Brain microvascular endothelial cell (primary cell): ENCODE results near the gene YEATS4.

Source experiments
- DNase-seq: peaks from one replicate; pipeline ENCODE4 v3.0.0-alpha.2; 2020
- H3K27ac ChIP-seq: fragments of 250-450 bp; sonication (Bioruptor Pico); 2 replicates; pipeline ENCODE4 v1.5.1; 2020; ENCODE audit warnings: mild to moderate bottlenecking, moderate library complexity
- H3K27me3 ChIP-seq: fragments of 250-450 bp; sonication (Bioruptor Pico); replicated peaks from 2 replicates; pipeline ENCODE4 v1.5.1; 2020; ENCODE audit warnings: mild to moderate bottlenecking
- H3K36me3 ChIP-seq: fragments of 250-450 bp; sonication (Bioruptor Pico); replicated peaks from 2 replicates; pipeline ENCODE4 v1.5.1; 2020; ENCODE audit warnings: mild to moderate bottlenecking
- H3K4me3 ChIP-seq: 2 replicates; pipeline ENCODE4 v1.5.1; 2011; ENCODE audit warnings: low read depth, mild to moderate bottlenecking, control low read depth, low read length, moderate library complexity
- in situ Hi-C: cut with HindIII; loops from 2 replicates; pipeline ENCODE4 v1.10.0; 2017; ENCODE audit warnings: low sequenced_read_pairs, low pct_ligation_motif_present
- TF ChIP-seq, protein P1 (sequence below): IDR thresholded peaks from 2 replicates; pipeline ENCODE4 v1.5.1; 2011; ENCODE audit warnings: low read depth, mild to moderate bottlenecking, moderate library complexity, low read length, control low read depth, inconsistent platforms; ENCODE audit errors: missing control alignments

The YEATS4 gene

DNA sequence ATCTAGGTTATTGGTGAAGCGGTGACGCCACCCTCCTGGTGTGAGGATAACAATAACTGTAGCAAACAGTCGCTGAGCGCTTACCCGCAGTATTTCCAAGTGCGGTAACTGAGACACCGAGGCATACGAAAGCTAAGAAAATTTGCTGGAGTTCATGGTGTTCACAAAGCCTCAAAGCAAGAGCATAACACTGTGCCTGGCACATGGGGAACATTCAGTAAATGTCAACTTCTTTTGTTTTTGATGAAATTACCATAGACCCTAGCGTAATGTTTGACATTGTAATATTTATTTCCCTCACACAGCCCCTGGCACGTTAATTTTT lies 767 bp downstream of the YEATS4 start:
- peak overlapping the region; percentile 75 for H3K27ac ChIP-seq

DNA sequence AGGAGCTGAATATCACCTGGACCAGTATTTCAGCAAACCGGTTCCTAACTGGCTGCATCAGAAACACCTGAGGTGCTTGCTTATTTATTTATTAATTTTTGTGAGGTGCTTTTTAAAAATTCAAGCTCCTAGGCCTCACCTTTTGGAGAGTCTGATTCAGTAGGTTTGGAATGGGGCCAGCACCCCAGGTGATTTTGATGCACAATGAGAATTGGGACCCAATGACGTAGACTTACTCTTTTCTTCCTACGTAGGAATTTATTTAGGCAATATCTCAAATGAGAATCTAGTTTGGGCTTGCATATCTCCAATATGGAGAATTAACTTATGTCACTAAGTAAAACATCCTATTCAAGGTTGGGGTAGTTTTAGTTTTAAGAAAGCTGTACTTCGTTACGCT lies 7.3 kb downstream of the YEATS4 start:
- Histone ChIP-seq H3K36me3 (peaks cover 4% of the 10 kb centered on the region), H3K27ac (no peak overlapping the region), H3K4me3 (no peak overlapping the region), H3K27me3 (no peaks in the 10 kb centered on the region)
- in situ Hi-C loops, result no loop called here
- DNase-seq, result no peak
- TF ChIP-seq, protein P1, sequence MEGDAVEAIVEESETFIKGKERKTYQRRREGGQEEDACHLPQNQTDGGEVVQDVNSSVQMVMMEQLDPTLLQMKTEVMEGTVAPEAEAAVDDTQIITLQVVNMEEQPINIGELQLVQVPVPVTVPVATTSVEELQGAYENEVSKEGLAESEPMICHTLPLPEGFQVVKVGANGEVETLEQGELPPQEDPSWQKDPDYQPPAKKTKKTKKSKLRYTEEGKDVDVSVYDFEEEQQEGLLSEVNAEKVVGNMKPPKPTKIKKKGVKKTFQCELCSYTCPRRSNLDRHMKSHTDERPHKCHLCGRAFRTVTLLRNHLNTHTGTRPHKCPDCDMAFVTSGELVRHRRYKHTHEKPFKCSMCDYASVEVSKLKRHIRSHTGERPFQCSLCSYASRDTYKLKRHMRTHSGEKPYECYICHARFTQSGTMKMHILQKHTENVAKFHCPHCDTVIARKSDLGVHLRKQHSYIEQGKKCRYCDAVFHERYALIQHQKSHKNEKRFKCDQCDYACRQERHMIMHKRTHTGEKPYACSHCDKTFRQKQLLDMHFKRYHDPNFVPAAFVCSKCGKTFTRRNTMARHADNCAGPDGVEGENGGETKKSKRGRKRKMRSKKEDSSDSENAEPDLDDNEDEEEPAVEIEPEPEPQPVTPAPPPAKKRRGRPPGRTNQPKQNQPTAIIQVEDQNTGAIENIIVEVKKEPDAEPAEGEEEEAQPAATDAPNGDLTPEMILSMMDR, result no peak

More for the DNA sequence above, 767 bp downstream of the YEATS4 start:
- peak overlapping the region; percentile 86 for H3K4me3 ChIP-seq
- H3K27me3 ChIP-seq, result no peaks in the 10 kb centered on the region
- in situ Hi-C loops, result no loop called here
- no peaks in the 10 kb centered on the region for H3K36me3 ChIP-seq
- TF ChIP-seq, protein P1, result no peak
- no peak for DNase-seq

DNA sequence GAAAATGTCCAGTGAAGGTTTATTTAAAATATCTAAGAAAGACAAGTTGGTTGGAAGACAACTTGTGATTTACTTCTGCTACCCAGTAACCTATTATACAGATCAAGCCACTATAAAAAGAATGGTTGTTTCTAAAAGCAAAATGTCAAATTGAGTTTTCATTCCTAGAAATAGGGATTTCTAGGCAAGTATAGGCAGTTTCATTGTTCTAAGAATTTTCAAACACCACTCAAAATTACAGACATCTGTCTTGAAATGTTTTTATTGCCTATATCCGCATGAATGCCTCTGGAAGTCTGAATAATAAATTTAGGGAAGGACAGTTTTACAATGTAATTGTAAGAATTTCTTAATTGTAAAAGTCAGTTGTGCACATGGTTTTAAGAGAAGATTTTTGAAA lies 8.6 kb downstream of the YEATS4 start:
- Histone ChIP-seq H3K4me3 (no peak overlapping the region), H3K36me3 (peaks cover 4% of the 10 kb centered on the region), H3K27me3 (no peaks in the 10 kb centered on the region), H3K27ac (no peak overlapping the region)
- in situ Hi-C loops, result no loop called here
- TF ChIP-seq, protein P1, result no peak
- DNase-seq, result no peak

DNA sequence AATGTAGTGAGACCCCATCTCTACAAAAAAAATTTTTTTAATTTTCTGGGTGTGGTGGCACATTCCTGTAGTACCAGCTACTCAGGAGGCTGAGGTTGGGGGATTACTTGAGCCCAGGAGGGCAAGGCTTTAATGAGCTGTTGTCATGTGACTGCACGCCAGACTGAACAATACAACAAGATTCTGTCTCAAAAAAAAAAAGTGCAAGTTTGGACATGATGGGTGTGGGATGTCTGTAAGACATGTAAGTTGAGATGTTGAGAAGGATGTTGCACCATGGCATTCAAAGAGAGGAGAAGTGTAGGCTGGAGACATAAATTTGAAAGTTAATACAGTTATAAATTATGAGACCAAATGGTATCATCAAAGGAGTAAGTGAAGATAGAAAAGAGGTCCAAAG lies 23.5 kb downstream of the YEATS4 start:
- in situ Hi-C loops, result no loop called here
- DNase-seq, result no peak

DNA sequence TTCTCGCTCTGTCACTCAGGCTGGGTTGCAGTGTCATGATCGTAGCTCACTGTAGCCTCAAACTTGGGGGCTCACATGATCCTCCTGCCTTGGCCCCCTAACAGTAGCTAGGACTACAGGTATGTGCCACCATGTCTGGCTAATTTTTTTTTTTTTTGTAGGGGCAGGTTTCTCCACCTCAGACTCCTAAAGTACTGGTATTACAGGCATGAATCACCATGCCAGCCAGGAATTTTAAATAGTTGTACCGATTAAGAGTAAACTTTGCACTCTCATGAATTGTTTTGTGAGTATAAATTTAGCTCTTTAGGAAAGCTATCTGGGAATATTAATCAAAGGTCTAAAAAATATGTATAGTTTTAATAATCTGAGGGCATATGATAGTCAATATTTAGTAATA lies 25.5 kb downstream of the YEATS4 start:
- H3K4me3 ChIP-seq, result no peak overlapping the region
- in situ Hi-C loops, result no loop called here
- DNase-seq, result no peak
- H3K27me3 ChIP-seq, result no peaks in the 10 kb centered on the region
- no peaks in the 10 kb centered on the region for H3K36me3 ChIP-seq
- TF ChIP-seq, protein P1, result no peak
- no peak overlapping the region for H3K27ac ChIP-seq

More for the DNA sequence above, 23.5 kb downstream of the YEATS4 start:
- no peak overlapping the region for H3K27ac ChIP-seq
- no peaks in the 10 kb centered on the region for H3K36me3 ChIP-seq
- TF ChIP-seq, protein P1, result no peak
- H3K4me3 ChIP-seq, result no peak overlapping the region
- H3K27me3 ChIP-seq, result no peaks in the 10 kb centered on the region

DNA sequence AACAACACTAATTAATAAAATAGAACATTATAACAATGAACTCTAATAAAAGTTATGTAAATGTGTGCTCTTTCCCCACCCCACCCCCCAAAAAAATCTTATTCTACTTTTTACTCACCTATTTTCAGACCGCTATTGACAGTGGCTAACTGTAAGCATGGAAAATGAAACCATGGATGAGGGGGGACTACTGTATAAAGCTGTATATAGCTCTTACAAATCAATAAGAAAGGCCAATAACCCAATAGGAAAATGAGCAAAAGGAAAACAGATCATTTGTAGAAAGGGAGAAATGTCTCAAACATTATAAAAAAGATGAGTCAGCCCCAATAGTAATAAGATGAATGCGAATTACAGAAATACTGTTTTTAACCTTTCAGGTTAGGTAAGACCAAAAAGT lies 27.4 kb downstream of the YEATS4 start:
- Histone ChIP-seq H3K27ac (no peak overlapping the region), H3K27me3 (no peaks in the 10 kb centered on the region), H3K4me3 (no peak overlapping the region), H3K36me3 (no peaks in the 10 kb centered on the region)
- TF ChIP-seq, protein P1, result no peak
- no peak for DNase-seq
- in situ Hi-C loops, result no loop called here
